Brain microvascular endothelial cell (primary cell): ENCODE measurements around the gene STPG2.

Experiments used
- DNase-seq: peaks from one replicate; pipeline ENCODE4 v3.0.0-alpha.2; 2020
- H3K27ac ChIP-seq: fragments of 250-450 bp; sonication (Bioruptor Pico); 2 replicates; pipeline ENCODE4 v1.5.1; 2020; ENCODE audit warnings: mild to moderate bottlenecking, moderate library complexity
- H3K27me3 ChIP-seq: fragments of 250-450 bp; sonication (Bioruptor Pico); replicated peaks from 2 replicates; pipeline ENCODE4 v1.5.1; 2020; ENCODE audit warnings: mild to moderate bottlenecking
- H3K36me3 ChIP-seq: fragments of 250-450 bp; sonication (Bioruptor Pico); replicated peaks from 2 replicates; pipeline ENCODE4 v1.5.1; 2020; ENCODE audit warnings: mild to moderate bottlenecking
- H3K4me3 ChIP-seq: 2 replicates; pipeline ENCODE4 v1.5.1; 2011; ENCODE audit warnings: low read depth, mild to moderate bottlenecking, control low read depth, low read length, moderate library complexity
- CTCF ChIP-seq: IDR thresholded peaks from 2 replicates; pipeline ENCODE4 v1.5.1; 2011; ENCODE audit warnings: low read depth, mild to moderate bottlenecking, moderate library complexity, low read length, control low read depth, inconsistent platforms; ENCODE audit errors: missing control alignments
- in situ Hi-C: cut with HindIII; loops from 2 replicates; pipeline ENCODE4 v1.10.0; 2017; ENCODE audit warnings: low sequenced_read_pairs, low pct_ligation_motif_present

Gene STPG2

GRCh38 chr4:98110214-98110613 is 33.1 kb downstream of the STPG2 start:
- no peaks in the 10 kb centered on the region for H3K27me3 ChIP-seq
- H3K27ac ChIP-seq, result no peak overlapping the region
- TF ChIP-seq CTCF, result no peak
- DNase-seq, result no peak
- in situ Hi-C loops, result no loop called here
- H3K4me3 ChIP-seq, result no peak overlapping the region
- no peaks in the 10 kb centered on the region for H3K36me3 ChIP-seq

GRCh38 chr4:98102660-98103059 is 40.6 kb downstream of the STPG2 start:
- no peak for TF ChIP-seq CTCF
- no peak for DNase-seq
- no peaks in the 10 kb centered on the region for H3K36me3 ChIP-seq
- no peak overlapping the region for H3K27ac ChIP-seq
- H3K4me3 ChIP-seq, result no peak overlapping the region
- in situ Hi-C loops, result no loop called here
- no peaks in the 10 kb centered on the region for H3K27me3 ChIP-seq

GRCh38 chr4:98101988-98102387 is 41.3 kb downstream of the STPG2 start:
- no peaks in the 10 kb centered on the region for H3K27me3 ChIP-seq
- H3K4me3 ChIP-seq, result no peak overlapping the region
- no peak overlapping the region for H3K27ac ChIP-seq
- in situ Hi-C loops, result no loop called here
- TF ChIP-seq CTCF, result no peak
- H3K36me3 ChIP-seq, result no peaks in the 10 kb centered on the region
- DNase-seq, result no peak

- in situ Hi-C loops, result no loop called here
- Histone ChIP-seq H3K36me3 (no peaks in the 10 kb centered on the region), H3K27me3 (no peaks in the 10 kb centered on the region), H3K27ac (no peak overlapping the region), H3K4me3 (no peak overlapping the region)
- TF ChIP-seq CTCF, result no peak
- DNase-seq, result no peak
Measured at GRCh38 chr4:98098764-98099163, 44.5 kb downstream of the STPG2 start.

GRCh38 chr4:98094118-98094517 is 49.2 kb downstream of the STPG2 start:
- in situ Hi-C loops, result no loop called here

More at GRCh38 chr4:98094118-98094517, 49.2 kb downstream of the STPG2 start:
- Histone ChIP-seq H3K27ac (no peak overlapping the region), H3K4me3 (no peak overlapping the region), H3K36me3 (no peaks in the 10 kb centered on the region), H3K27me3 (no peaks in the 10 kb centered on the region)
- TF ChIP-seq CTCF, result no peak
- no peak for DNase-seq
